GM21423 (cell line): ENCODE data around the gene SLC10A3.

Source experiments
- ATAC-seq: cut with Tn5 transposase; IDR thresholded peaks from one replicate; pipeline ENCODE4 v1.9.1; 2021; ENCODE audit warnings: mild to moderate bottlenecking, moderate library complexity; ENCODE audit not compliant: unreplicated experiment

Gene SLC10A3

DNA sequence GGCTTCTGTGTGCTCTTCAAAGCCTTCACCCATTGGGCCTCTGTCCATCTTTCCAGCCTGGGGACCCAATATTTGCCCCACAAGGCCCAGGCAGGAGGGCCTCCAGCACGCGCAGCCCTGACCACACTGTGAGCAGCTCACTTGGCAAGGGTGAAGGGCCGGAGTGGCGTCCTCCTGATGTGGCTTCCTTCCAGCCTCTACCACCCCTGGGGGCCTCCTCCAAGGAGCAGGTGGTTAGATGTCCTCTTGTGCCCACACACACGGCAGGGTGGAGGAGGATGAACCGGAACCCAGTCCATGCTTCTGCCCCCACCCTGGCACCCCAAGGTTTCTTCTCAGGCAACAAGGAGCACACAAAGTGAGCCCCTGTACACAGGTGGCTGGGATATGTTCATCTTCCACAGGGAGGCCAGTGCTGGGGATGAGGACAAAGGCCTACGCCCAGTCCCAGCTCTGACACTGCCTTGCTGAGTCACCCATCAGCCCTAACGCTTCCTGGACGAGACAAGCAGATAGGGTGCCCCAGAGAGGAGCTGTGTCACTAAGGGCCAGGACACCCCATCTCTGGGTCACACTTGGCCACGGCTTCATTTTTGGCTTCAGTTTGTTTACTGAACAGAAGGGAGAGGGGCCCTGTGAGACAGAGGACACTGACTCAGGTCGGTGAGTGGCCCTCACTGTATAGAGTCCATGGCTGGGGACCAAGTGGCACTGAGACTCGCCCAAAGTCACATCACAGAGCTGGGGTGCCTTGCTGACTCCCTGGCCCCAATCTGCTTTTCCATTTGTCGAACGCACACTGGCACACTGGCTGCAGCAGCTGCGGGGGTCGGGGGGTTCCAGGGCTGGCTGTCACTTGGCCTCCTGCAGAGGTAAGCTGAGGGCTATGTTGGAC, 5.9 kb downstream of the SLC10A3 start:
- ATAC-seq, result no peak

DNA sequence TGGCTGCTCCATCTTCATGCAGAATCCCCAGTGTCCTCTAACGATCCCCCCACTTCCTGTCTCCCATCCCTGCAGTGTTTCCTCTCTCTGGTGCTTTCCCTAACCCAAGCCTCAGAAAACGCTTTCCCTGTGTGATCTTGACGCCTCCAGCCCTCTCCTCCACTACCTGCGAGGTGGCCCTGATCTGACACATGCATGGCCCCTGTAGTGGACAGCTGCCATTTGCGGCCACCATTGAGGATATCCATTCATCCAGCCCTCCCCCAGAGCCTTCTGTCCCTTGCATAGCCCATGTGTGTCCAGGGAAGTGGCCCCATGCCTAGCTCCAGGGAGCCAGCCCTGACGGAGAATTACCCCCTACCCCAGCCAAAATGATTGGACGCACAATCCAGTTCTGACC, 7.1 kb downstream of the SLC10A3 start:
- no peak for ATAC-seq

DNA sequence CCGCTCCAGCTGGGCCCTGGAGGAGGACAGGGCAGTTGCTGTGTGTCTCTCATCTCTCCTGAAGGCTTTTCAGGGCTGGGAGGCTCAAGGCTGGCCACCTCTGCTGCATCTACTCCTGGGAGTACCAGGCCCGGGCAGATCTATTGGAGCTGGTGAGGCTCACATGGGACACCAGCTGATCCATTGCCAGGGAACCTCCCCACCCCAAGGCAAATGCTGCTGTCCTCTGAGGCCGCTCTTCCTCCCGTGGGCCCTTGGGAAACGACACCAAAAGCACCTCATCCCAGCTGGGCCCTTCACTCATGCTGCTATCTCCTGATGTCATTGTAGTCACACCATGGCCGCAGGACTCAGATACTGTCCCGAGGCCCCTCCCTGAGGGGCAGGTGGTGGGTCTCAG, 7.6 kb downstream of the SLC10A3 start:
- ATAC-seq, result no peak

DNA sequence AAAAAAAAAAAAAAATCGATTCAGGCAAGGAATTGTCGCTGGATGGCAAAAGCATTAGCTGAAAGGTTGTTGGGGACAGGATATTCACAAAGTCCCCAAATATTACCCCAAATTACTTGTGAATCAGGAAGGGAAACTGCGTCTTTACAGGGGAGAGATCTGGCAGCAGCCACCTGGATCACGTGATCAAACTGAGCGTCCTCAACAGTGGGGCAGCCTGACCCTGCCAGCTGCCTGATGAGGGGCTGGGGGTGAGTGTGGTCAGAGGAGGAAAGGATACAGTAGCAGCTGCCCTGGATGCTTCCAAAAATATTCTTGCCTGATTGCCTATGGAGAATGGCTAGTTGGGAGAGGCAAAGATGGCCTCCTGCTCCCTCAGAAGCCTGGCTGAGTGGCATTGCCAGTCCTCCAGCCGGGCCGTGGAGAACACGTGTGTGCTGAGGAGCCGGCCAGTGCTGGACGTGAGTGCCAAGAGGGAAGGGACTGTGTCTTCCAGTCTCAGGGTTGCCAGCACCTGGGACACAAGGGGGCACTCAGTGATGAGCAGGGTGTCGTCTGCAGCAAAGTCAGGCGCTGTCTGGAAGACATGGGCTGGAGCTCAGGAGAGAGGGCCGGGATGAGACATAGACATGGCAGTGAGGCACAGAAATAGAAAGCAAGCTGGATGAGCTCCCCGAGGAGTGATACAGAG, 8.4 kb downstream of the SLC10A3 start:
- ATAC-seq, result no peak

DNA sequence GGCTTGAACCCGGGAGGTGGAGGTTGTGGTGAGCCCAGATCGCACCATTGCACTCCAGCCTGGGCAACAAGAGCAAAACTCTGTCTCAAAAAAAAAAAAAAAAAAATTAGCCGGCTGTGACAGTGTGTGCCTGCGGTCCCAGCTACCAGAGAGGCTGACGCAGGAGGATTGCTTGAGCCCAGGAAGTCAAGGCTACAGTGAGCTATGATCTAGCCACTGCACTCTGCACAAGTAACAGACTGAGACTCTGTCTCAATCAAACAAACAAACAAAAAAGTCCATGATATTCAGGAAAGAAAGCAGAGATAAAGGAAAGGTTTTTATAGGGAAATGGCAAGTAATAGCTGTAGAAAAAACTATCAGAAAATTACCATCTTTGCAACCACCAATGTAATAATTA, 9.2 kb downstream of the SLC10A3 start:
- no peak for ATAC-seq

DNA sequence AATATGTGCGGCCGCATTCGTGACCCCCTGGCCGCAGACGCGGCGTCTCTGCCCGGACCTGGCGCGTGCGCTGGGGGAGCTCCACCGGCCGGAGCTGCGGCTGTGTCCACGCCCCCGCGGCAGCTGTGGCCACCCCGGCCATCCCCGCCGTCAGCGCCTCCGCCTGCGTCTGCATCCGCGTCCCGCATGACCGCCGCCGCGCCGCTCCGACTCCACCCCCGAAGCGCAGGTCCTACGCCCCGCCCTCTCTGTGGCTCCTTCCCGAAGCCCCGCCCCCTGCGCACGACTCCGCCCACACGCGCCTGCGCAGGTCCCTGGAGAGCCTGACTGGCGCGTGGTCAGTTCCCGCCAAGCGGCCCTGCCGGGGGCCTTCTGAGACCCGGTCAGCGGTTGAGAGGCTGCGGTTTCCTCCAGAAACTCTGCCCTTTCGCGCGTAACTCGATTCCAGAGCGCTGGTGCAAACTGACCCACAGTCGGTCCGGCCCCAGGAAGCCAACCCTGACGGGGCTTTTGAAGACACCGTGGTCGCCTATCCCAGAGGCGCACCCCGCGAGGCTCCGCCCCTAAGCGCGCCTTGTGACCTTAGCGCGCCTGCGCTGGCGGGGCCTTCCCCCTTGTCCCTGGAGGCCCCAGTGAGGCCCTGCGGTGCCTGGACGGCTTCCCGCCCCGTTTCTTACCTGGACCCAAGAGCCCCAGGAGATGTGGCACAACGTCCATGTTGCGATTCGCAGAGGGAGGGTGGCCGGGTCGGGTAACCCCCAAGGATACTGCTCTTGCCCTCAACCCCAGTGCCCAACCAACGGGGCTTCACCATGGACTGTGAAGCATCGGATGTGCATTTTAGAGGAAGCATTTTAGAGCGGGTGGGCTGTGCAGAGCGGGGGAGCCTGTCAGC, 11.5 kb downstream of the SLC10A3 start, which contains the start of gene LAGE3:
Gene LAGE3 (minus strand): TSS at position 554 of the 895 bp plus-strand sequence. CDS start 366 bp downstream, at position 188.
- peak; percentile 88 for ATAC-seq

DNA sequence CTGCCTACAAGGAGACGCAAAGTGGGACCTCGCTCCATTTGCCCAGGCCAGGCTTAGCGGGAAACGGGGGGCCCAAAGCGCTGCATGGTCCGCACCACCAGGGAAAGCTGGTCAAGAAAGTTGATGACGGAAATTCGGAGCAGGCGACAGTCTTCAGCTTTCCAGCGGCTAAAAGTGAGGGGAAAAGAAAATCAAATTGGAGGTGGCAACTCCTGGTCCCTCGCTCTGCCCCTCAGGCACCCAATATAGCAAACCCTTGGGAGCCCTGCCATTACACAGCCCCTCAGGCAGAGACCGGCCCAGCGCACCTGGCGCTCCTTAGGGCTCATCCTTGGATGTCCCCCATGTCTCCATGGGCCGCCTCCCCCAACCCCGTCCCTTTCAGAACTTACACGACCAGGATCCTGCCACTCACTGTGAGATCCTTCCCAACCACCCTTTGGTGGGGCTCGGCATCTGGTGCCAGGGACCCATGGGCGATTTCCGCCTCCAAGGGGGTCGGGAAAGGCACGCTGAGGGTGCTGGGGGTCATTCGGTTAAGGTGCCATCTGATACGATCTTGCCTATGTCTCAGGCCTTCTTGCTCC, 12.4 kb downstream of the SLC10A3 start:
- ATAC-seq, result no peak

DNA sequence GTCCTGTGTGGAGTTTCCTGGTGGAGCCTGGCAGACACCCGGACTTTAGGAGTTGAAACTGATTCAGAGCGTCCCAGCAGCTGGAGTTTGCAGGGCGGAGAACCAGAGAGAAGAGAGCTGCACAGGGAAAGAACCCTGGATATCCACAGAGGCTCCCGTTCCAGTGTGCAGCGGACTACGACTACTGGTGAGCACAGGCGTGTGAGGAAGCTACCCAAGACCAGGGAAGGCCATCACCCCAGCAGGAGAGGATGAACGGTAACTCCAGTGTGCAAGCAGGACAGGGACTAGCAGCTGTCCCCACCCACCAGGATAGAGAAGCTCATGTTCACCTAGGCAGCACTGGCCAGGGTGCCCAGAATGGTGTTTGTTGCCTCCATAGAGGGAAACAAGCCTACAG, 13.6 kb downstream of the SLC10A3 start:
- ATAC-seq, result no peak

DNA sequence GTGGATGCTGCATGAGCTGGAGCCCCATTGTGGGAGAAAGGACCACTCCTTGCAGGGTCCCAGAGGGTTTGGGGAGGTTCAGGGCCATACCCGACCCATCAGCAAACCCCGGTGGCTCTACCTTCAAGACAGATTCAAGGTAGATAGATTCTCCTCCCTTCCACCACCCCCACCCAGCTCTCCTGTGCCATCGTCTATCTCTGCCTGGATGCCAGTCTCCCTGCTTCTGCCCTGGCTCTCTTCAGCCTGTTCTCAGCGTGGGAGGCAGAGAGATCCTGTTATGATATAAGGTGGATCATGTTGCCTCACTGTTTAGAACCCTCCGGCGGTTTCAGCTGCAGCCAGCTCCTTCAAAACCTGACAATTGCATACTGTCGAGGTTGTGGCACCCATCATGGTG, 16.7 kb downstream of the SLC10A3 start:
- ATAC-seq, result no peak

DNA sequence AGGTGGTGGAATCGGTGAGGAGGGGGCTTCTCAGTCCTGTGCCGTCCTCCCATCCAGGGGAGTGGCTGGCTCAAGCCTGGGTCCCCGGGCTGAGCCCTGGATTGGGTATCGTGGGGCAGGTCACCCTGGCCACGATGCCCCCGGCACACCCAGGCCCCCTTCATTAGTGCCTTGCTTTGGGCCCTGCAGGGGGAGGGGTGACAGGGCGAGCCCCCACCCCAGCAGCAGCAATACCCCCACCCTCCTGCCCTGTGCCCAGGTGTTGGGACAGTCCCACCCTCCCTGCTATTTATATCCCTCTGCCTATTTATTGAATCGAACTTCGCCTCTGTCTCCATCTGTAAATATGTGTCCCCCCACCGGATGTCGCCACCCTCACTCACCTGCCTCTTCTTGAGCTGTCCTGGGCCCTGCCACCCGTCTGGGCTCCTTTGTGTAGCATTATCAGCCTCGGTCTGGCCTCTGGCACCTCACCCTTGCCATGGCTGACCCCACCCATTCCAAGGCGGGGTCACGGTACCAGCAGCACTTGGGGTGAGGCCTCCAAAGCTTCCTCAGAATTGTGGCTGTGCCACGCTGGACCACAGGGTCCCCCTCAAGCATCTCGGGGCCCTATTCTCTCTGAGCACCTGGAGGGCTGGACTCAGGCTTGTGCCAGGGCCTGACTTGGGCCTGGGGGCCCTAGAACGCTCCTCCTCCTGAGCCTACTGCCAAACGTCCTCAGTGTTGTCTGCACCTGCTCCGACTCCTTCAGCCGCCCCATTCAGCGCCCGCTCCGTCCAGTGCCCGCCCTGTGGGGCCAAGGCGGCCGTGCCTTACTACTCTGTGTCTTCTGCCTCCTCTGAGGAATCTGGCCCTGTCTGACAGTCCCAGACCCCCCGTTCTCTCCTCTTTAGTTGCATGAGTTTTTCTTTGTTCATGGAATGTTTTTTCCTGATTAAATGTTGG, 17.5 kb downstream of the SLC10A3 start:
- no peak for ATAC-seq

DNA sequence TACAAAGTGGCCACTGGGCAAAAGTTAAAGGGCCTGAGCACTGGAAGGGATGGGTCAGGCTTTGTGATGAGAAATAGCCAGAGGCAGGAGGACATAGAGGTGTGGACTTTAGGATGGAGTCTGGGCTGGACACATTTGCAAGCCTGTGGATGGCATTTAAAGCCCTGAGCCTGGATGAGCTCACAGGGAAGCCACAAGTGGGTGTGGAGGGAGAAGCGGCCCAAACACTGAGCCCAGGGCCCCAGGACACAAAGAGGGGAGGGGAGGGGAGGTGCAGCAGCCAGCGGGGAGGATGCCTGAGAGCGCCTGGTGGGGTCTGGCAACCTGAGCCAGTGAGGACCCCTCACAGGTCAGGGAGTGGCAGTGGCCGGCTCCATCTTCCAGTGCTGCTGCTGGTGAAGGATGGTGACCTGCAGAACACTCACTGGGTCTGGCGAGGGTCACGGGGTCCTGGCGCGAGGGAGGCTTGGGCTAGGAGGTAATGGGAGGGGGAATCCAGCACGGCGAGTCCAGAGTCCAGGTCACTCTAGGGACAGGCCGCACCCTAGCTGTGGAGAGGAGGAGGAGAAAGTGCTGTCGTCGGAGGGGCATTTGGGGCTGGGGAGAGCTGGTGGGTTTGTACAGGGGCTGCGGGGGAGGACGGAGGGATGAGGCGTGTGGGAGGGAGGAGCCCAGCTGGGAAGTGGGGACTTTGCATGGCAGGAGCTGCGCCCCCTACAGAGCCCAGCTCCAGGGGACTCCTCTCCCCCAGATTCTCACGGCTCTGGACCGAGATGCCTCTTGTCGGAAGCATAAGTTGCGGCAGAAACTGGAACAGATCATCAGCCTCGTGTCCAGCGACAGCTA, 18.4 kb downstream of the SLC10A3 start:
- ATAC-seq, result no peak

DNA sequence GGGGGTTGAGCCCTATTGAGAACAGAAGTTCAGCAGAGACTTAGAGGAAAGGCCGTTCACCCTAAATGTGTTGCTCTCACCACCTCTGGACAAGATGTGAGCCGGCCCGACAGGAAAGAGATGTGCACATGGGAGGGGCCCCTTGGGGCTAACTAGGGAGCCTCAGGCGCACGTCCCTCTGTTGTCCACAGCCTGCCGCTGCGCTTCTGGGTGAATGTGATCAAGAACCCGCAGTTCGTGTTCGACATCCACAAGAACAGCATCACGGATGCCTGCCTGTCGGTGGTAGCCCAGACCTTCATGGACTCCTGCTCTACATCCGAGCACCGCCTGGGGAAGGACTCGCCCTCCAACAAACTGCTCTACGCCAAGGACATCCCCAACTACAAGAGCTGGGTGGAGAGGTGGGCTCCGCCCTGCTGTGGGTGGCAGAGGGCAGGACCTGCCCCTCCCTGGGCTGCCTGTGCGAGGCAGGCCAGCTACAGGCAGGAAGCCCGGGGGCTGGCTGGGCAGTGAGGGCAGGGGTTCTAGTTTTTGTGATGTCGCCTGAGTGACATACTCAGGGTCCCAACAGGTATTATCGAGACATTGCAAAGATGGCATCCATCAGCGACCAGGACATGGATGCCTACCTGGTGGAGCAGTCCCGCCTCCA, 19.4 kb downstream of the SLC10A3 start:
- ATAC-seq, result no peak

DNA sequence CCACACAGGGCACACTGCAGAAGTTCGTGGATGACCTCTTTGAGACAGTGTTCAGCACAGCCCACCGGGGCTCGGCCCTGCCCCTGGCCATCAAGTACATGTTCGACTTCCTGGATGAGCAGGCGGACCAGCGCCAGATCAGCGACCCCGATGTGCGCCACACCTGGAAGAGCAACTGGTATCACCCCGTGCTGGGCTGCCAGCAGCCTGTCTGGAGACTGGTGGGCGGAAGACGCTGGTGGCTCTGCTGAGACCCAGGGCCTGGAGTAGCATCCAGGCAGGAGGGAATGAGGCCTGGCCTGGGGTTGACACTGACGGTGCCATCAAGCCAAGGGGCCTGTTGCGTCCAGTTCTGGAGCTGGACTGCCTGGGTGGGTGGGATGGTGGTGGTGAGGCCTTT, 20.0 kb downstream of the SLC10A3 start:
- ATAC-seq, result no peak

DNA sequence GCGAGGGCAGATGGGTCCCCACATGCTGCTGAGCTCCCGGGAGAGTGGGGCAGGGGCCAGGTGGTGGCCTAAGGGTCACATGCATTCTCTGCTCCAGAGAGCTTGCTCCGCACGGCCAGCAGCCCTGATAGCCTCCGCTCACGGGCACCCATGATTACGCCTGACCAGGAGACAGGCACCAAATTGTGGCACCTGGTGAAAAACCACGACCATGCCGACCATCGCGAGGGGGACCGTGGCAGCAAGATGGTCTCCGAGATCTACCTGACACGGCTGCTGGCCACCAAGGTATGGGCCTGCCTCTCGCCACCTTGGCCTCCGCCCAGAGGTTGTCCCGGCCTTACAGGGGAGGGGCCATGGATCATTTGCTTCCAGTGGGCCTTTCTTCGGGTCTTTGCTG, 20.5 kb downstream of the SLC10A3 start:
- no peak for ATAC-seq

DNA sequence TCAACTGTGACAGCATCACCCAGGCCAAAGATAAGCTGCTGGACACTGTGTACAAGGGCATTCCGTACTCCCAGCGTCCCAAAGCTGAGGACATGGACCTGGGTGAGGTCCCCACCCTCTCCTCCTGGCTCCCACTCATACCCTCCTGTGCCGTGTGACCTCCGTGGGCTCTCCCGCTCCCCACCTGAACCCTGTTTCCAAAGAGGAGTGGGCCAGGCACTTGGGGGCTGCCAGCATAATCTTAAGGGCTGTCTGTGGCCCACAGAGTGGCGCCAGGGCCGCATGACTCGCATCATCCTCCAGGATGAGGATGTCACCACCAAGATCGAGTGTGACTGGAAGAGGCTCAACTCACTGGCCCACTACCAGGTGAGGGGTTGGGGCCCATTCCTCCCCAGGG, 21.3 kb downstream of the SLC10A3 start:
- no peak for ATAC-seq

DNA sequence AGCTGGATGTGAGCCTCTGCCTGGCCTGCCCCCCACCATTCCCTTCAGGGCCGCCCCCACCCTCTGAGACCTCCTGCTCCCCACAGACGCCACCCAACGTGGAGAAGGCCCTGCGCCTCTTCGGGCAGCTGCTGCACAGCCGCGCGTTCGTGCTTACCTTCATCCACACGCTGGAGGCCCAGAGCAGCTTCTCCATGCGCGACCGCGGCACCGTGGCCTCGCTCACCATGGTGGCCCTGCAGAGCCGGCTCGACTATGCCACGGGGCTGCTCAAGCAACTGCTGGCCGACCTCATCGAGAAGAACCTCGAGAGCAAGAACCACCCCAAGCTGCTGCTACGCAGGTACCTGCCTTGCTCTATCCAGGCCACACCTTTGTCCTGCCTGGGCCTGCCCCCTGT, 22.2 kb downstream of the SLC10A3 start:
- ATAC-seq, result no peak

DNA sequence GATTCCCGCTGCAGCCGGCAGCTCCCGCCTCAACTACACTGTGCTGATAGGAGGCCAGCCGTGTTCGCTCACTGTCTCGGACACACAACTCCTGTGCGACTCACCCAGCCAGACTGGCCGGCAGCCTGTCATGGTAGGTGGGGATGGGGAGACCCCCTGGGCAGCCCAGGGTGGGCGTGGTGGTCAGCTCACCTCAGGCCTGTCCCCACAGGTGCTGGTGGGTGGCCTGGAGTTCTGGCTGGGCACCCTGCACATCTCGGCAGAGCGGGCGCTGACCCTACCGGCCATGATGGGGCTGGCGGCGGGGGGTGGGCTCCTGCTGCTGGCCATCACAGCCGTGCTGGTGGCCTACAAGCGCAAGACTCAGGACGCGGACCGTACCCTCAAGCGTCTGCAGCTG, 22.9 kb downstream of the SLC10A3 start:
- no peak for ATAC-seq

DNA sequence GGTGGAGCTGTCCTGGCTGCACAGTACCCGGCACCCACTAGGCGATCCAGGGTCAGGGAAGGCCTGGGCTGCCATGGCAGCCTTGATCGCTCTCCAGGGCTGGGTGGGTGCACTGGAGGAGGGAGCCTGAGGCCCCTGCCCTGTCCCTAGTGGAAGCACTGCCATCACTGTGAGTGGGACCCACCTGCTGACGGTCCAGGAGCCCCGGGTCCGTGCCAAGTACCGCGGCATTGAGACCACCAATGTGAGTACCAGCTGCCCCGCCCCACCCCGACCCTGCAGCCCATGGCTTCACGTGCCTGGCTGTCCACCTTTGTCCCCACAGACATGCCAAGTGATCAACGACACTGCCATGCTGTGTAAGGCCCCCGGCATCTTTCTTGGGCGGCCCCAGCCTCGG, 23.5 kb downstream of the SLC10A3 start:
- no peak for ATAC-seq
